Cardiac muscle cell (in vitro differentiated cells and primary cell): ENCODE measurements around the gene GOLPH3L. TPM values are rescaled to one million over a fixed set of nuclear protein-coding genes. Genes with fewer than 3 reads are reported as not detected.
"Not testable (repeated sequence)": the region's sequence is repeated elsewhere in the genome, so short reads cannot be mapped to it uniquely, and the experiment has no call there.

ENCODE experiments used
- DNase-seq, 2 donors: peaks; one replicate each; pipeline versions ENCODE4 v3.0.0 to v3.0.0-alpha.2; 2010 to 2017; ENCODE audit warnings: low read depth in 1 of 2, low spot score in 1 of 2
- H3K27ac ChIP-seq: fragments of 200-600 bp; sonication (generic); 2 replicates; pipeline ENCODE4 v1.5.1; 2016
- H3K27me3 ChIP-seq: fragments of 200-600 bp; sonication (generic); 2 replicates; pipeline ENCODE4 v1.6.0; 2016; ENCODE audit warnings: control low read depth
- H3K36me3 ChIP-seq: fragments of 200-600 bp; sonication (generic); 2 replicates; pipeline ENCODE4 v1.5.1; 2016; ENCODE audit warnings: control low read depth
- H3K4me1 ChIP-seq: fragments of 200-600 bp; sonication (generic); 2 replicates; pipeline ENCODE4 v1.8.1; 2017; ENCODE audit warnings: low read depth, mild to moderate bottlenecking, mixed run types
- H3K4me3 ChIP-seq: fragments of 200-600 bp; sonication (generic); 2 replicates; pipeline ENCODE4 v1.5.1; 2016; ENCODE audit warnings: mild to moderate bottlenecking
- H3K9me3 ChIP-seq: fragments of 200-600 bp; sonication (generic); 2 replicates; pipeline ENCODE4 v1.5.1; 2017; ENCODE audit warnings: low read depth, mild to moderate bottlenecking, control low read depth
- polyA plus RNA-seq: library from polyadenylated mRNA; unstranded; fragments of >200 nt; fragmentation: Nextera tagmentation; extraction: Ambion mirVana; gene quantifications from 2 replicates; pipeline ENCODE4 v1.2.1, GENCODE V29; 2016
- total RNA-seq: library from RNA; depleted of rRNA; stranded (reverse); fragments of >200 nt; gene quantifications from 2 replicates; pipeline ENCODE4 v1.2.3, GENCODE V29; 2016
- TF ChIP-seq, protein P1 (sequence below): IDR thresholded peaks from 2 replicates; pipeline ENCODE4 v1.5.1; 2012; ENCODE audit warnings: low read depth, mild to moderate bottlenecking, low read length

The GOLPH3L gene
- total and polyA plus RNA-seq, 2 experiments from 2014 or later = 6.6 to 22.3 TPM

DNA sequence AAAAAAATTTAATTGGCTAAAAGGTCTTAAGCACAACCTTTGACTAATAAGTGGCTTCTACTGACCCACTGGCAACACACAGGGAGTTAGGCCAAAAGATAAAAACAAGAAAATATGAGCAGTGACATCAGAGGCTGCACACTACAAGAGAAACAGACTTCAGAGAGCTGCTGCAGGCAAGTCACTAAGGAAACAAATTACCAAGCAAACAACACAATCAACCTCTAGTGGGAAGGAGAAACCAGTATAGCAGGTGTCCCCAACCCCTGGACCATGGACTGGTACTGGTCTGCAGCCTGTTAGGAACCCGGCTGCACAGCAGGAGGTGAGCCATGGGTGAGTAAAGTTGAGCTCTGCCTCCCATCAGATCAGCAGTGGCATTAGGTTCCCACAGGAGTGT lies 46.8 kb downstream of the GOLPH3L start:
- H3K9me3 ChIP-seq = no peaks in the 10 kb centered on the region

DNA sequence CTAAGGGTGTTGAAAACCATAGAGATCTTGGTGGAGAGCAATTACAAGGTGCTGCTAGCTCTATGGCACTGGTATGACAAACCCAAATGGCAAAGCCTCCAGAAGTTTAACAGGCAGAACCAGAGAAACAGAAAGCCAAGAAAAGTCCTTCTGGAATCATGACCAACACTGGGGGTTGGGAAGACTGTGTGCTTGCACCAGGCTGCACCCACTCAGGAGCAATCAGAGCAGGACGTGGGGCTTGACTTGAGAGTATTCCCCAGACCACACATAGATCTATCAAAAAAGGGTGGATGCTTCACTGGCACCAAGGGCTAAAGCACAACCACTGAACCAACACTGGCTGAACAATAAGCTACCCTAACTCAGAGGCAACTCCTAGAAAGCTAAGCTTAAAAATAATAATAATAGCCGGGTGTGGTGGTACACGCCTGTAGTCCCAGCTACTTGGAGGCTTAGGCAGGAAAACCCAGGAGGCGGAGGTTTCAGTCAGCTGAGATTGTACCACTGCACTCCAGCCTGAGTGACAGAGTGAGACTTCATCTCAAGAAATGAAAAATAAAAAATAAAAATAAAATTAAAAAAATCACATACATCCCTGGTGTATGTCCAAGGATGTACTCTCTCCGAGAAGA lies 47.4 kb downstream of the GOLPH3L start:
- H3K36me3 ChIP-seq = peaks cover 15% of the 10 kb centered on the region
- no peak for DNase-seq
- no peak overlapping the region for H3K4me3 ChIP-seq
- H3K27ac ChIP-seq = no peak overlapping the region
- no peaks in the 10 kb centered on the region for H3K27me3 ChIP-seq
- no peaks in the 10 kb centered on the region for H3K4me1 ChIP-seq
- no peaks in the 10 kb centered on the region for H3K9me3 ChIP-seq
- TF ChIP-seq, protein P1, sequence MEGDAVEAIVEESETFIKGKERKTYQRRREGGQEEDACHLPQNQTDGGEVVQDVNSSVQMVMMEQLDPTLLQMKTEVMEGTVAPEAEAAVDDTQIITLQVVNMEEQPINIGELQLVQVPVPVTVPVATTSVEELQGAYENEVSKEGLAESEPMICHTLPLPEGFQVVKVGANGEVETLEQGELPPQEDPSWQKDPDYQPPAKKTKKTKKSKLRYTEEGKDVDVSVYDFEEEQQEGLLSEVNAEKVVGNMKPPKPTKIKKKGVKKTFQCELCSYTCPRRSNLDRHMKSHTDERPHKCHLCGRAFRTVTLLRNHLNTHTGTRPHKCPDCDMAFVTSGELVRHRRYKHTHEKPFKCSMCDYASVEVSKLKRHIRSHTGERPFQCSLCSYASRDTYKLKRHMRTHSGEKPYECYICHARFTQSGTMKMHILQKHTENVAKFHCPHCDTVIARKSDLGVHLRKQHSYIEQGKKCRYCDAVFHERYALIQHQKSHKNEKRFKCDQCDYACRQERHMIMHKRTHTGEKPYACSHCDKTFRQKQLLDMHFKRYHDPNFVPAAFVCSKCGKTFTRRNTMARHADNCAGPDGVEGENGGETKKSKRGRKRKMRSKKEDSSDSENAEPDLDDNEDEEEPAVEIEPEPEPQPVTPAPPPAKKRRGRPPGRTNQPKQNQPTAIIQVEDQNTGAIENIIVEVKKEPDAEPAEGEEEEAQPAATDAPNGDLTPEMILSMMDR = no peak

More for the DNA sequence above, 46.8 kb downstream of the GOLPH3L start:
- peaks cover 15% of the 10 kb centered on the region for H3K36me3 ChIP-seq
- no peaks in the 10 kb centered on the region for H3K27me3 ChIP-seq
- H3K4me1 ChIP-seq = no peaks in the 10 kb centered on the region
- no peak overlapping the region for H3K4me3 ChIP-seq
- TF ChIP-seq, protein P1 = no peak
- DNase-seq = peak in 1 of 2 donors; percentile 63
- no peak overlapping the region for H3K27ac ChIP-seq

GRCh38 chr1:150642296-150642695 lies 54.7 kb downstream of the GOLPH3L start:
- Histone ChIP-seq H3K4me3 (no peak overlapping the region), H3K27ac (no peak overlapping the region), H3K9me3 (no peaks in the 10 kb centered on the region), H3K27me3 (no peaks in the 10 kb centered on the region), H3K36me3 (no peaks in the 10 kb centered on the region), H3K4me1 (no peaks in the 10 kb centered on the region)
- TF ChIP-seq, protein P1 = no peak
- DNase-seq = no peak

GRCh38 chr1:150641126-150641815 lies 55.7 kb downstream of the GOLPH3L start:
- DNase-seq, H3K36me3 ChIP-seq: not testable (repeated sequence)

GRCh38 chr1:150638430-150638829 lies 58.5 kb downstream of the GOLPH3L start:
- H3K4me1 ChIP-seq, H3K36me3 ChIP-seq, H3K27me3 ChIP-seq, DNase-seq, H3K27ac ChIP-seq, H3K4me3 ChIP-seq, H3K9me3 ChIP-seq: not testable (repeated sequence)

More at GRCh38 chr1:150641126-150641815, 55.7 kb downstream of the GOLPH3L start:
- H3K27me3 ChIP-seq, H3K27ac ChIP-seq, H3K9me3 ChIP-seq, H3K4me1 ChIP-seq, H3K4me3 ChIP-seq: not testable (repeated sequence)

- not testable (repeated sequence) for H3K36me3 ChIP-seq, H3K4me3 ChIP-seq, H3K4me1 ChIP-seq, H3K27ac ChIP-seq, H3K27me3 ChIP-seq, H3K9me3 ChIP-seq, DNase-seq
Observed at GRCh38 chr1:150634839-150635622, 61.9 kb downstream of the GOLPH3L start.
